PC-9 (cell line): Measurements from ENCODE around the gene MAPK1. TPM values are rescaled to one million over a fixed set of nuclear protein-coding genes. Genes with fewer than 3 reads are reported as not detected.
"Not testable (repeated sequence)": the region's sequence is repeated elsewhere in the genome, so short reads cannot be mapped to it uniquely, and the experiment has no call there.

Source experiments
- BruUV-seq: library from RNA; stranded (reverse); fragments of 400-500 nt; replicated peaks from 2 replicates; lab custom pipeline; 2021; lab: Mats Ljungman, UMichigan
- CTCF ChIA-PET: fragments of 300-600 bp; sonication (Branson Sonifier 250); formaldehyde crosslinking; loops from one replicate; lab custom pipeline; 2022; ENCODE audit warnings: antibody characterized with exemption; lab: Charles Lee
- POLR2A ChIA-PET: fragments of 300-600 bp; sonication (Branson Sonifier 250); formaldehyde crosslinking; loops from one replicate; lab custom pipeline; 2022; ENCODE audit warnings: antibody characterized with exemption; ENCODE audit not compliant: unreplicated experiment; lab: Charles Lee
- DNase-seq, 2 experiments: peaks; one replicate each; pipeline versions ENCODE4 v3.0.0 to v3.0.0-alpha.2; 2015 to 2022; ENCODE audit warnings: mixed read lengths in 1 of 2
- H2AFZ ChIP-seq: fragments of 200-600 bp; sonication (generic); 2 replicates; pipeline ENCODE4 v1.8.1; 2017; ENCODE audit warnings: antibody characterized with exemption
- H3F3A ChIP-seq: fragments of 200-600 bp; sonication (generic); 2 replicates; pipeline ENCODE4 v1.8.1; 2017; ENCODE audit warnings: antibody characterized with exemption, mild to moderate bottlenecking, low read depth; ENCODE audit not compliant: insufficient read depth
- H3K27ac ChIP-seq: fragments of 200-600 bp; sonication (generic); 2 replicates; pipeline ENCODE4 v1.6.1; 2016; ENCODE audit warnings: mixed run types
- H3K27me3 ChIP-seq: fragments of 200-600 bp; sonication (generic); 2 replicates; pipeline ENCODE4 v1.6.1; 2016; ENCODE audit warnings: low read depth, mixed run types; ENCODE audit not compliant: insufficient read depth
- H3K36me3 ChIP-seq: fragments of 200-600 bp; sonication (generic); 2 replicates; pipeline ENCODE4 v1.6.1; 2016; ENCODE audit warnings: low read depth, mixed run types
- H3K4me1 ChIP-seq: fragments of 200-600 bp; sonication (generic); replicated peaks from 2 replicates; pipeline ENCODE4 v1.6.1; 2016; ENCODE audit warnings: mixed run types; ENCODE audit not compliant: insufficient read depth
- H3K4me2 ChIP-seq: fragments of 200-600 bp; sonication (generic); 2 replicates; pipeline ENCODE4 v1.6.1; 2017; ENCODE audit warnings: mixed run types
- H3K4me3 ChIP-seq: fragments of 200-600 bp; sonication (generic); 2 replicates; pipeline ENCODE4 v1.6.1; 2016; ENCODE audit warnings: mixed run types
- H3K79me2 ChIP-seq: fragments of 200-600 bp; sonication (generic); 2 replicates; pipeline ENCODE4 v1.6.1; 2017; ENCODE audit warnings: low read depth, mixed run types
- H3K9me2 ChIP-seq: fragments of 200-600 bp; sonication (generic); 2 replicates; pipeline ENCODE4 v1.8.1; 2017; ENCODE audit warnings: mild to moderate bottlenecking; ENCODE audit not compliant: insufficient read depth
- H3K9me3 ChIP-seq: fragments of 200-600 bp; sonication (generic); 2 replicates; pipeline ENCODE4 v1.8.1; 2016; ENCODE audit warnings: low read depth; ENCODE audit not compliant: insufficient read depth
- H4K20me1 ChIP-seq: fragments of 200-600 bp; sonication (generic); 2 replicates; pipeline ENCODE4 v1.8.1; 2017; ENCODE audit not compliant: insufficient read depth
- EZH2 ChIP-seq: fragments of 200-600 bp; sonication (generic); IDR thresholded peaks from 2 replicates; pipeline ENCODE4 v1.8.0; 2017; ENCODE audit warnings: antibody characterized with exemption, low read depth
- intact Hi-C: fragments of 100-400 bp; cut with micrococcal nuclease; formaldehyde crosslinking; loops from one replicate; pipeline ENCODE4 v1.10.0; 2022; ENCODE audit not compliant: unreplicated experiment
- total RNA-seq: library from RNA; stranded (reverse); gene quantifications from 2 replicates; pipeline ENCODE4 v1.2.3, GENCODE V29; 2021
- TF ChIP-seq, protein P1 (sequence below): fragments of 200-600 bp; sonication (generic); conservative IDR thresholded peaks from 2 replicates; pipeline ENCODE4 v1.6.1; 2017; ENCODE audit warnings: mixed run types, antibody characterized with exemption, mild to moderate bottlenecking, moderate library complexity

Gene MAPK1
- total RNA-seq, 1 experiment from 2014 or later, result 82.8 TPM

DNA sequence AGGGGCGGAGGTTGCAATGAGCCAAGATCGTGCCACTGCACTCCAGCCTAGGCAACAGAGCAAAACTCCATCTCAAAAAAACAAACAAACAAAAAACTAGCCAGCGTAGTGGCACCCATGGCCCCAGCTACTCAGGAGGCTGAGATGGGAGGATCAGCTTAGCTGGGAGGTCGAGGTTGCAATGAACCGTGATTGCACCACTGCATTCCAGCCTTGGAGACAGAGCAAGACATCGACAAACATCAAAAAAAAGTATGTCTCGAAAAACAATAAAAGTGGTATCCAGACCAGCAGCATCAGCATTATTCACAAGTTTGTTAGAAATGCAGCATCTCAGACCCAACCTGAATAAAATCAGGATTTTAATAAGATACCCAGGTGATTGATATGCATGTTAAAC lies 6.2 kb upstream of the MAPK1 start:
- H3F3A ChIP-seq, result no peaks in the 10 kb centered on the region
- CTCF ChIA-PET, result no interaction called here

DNA sequence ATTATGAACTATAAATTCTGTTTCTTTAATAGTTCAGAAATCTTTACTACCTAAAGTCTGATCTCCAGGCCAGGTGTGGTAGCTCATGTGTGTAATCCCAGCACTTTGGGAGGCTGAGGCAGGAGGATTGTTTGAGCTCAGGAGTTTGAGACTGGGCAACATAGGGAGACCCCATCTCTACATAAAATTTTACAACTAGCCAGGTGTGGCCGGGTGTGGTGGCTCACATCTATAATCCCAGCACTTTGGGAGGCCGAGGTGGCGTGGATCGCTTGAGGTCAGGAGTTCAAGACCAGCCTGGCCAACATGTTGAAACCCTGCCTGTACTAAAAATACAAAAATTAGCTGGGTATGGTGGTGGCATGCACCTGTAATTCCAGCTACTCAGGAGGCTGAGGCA lies 5.3 kb upstream of the MAPK1 start:
- H3K79me2 ChIP-seq, H3K9me3 ChIP-seq, H2AFZ ChIP-seq, H3K4me1 ChIP-seq, H3K36me3 ChIP-seq, POLR2A ChIA-PET, DNase-seq, H3K9me2 ChIP-seq, H3K4me3 ChIP-seq, H3F3A ChIP-seq, H4K20me1 ChIP-seq, H3K4me2 ChIP-seq, CTCF ChIA-PET, H3K27ac ChIP-seq, intact Hi-C loops, BruUV-seq, H3K27me3 ChIP-seq: not testable (repeated sequence)

More for the DNA sequence above, 6.2 kb upstream of the MAPK1 start:
- intact Hi-C loops, result no loop called here
- TF ChIP-seq EZH2, result no peak
- TF ChIP-seq, protein P1, sequence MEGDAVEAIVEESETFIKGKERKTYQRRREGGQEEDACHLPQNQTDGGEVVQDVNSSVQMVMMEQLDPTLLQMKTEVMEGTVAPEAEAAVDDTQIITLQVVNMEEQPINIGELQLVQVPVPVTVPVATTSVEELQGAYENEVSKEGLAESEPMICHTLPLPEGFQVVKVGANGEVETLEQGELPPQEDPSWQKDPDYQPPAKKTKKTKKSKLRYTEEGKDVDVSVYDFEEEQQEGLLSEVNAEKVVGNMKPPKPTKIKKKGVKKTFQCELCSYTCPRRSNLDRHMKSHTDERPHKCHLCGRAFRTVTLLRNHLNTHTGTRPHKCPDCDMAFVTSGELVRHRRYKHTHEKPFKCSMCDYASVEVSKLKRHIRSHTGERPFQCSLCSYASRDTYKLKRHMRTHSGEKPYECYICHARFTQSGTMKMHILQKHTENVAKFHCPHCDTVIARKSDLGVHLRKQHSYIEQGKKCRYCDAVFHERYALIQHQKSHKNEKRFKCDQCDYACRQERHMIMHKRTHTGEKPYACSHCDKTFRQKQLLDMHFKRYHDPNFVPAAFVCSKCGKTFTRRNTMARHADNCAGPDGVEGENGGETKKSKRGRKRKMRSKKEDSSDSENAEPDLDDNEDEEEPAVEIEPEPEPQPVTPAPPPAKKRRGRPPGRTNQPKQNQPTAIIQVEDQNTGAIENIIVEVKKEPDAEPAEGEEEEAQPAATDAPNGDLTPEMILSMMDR, result no peak
- Histone ChIP-seq H3K27ac (no peak overlapping the region), H3K79me2 (no peaks in the 10 kb centered on the region), H2AFZ (no peak overlapping the region), H4K20me1 (no peaks in the 10 kb centered on the region), H3K9me3 (no peaks in the 10 kb centered on the region), H3K4me3 (no peak overlapping the region), H3K4me2 (no peak overlapping the region), H3K27me3 (no peaks in the 10 kb centered on the region), H3K4me1 (no peaks in the 10 kb centered on the region), H3K9me2 (no peaks in the 10 kb centered on the region), H3K36me3 (no peaks in the 10 kb centered on the region)
- POLR2A ChIA-PET, result no interaction called here
- DNase-seq, result no peak
- no TSS peak for BruUV-seq

DNA sequence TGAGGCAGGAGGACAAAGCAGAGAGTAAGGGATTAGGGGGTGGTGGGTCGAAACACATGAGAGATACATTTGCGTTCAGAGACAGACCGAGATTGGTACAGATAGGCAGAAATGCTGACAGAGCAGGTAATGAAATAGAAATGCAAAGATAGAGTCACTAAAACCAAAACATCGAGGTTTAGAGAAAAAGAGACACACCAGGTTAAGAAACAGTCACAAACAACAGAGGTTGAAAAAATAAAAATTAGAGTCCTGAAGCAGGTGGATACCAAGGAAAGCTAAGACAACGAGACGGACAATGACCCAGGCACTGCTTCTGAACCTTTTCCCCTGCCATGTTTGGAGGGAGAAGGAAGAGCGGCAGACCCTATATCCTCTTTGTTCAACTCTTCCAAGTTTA lies 1.2 kb upstream of the MAPK1 start:
- H3F3A ChIP-seq, result no peaks in the 10 kb centered on the region
- CTCF ChIA-PET, result no interaction called here
- POLR2A ChIA-PET, result no interaction called here
- H3K27me3 ChIP-seq, result no peaks in the 10 kb centered on the region
- no peaks in the 10 kb centered on the region for H3K9me3 ChIP-seq
- no peak overlapping the region for H3K27ac ChIP-seq
- peaks cover 14% of the 10 kb centered on the region for H3K4me1 ChIP-seq
- DNase-seq, result no peak
- peak overlapping the region; percentile 95 for H3K4me2 ChIP-seq
- no peaks in the 10 kb centered on the region for H3K36me3 ChIP-seq
- no peak for TF ChIP-seq EZH2
- TF ChIP-seq, protein P1, result no peak
- H4K20me1 ChIP-seq, result peaks cover 13% of the 10 kb centered on the region
- no peak overlapping the region; the same call in 1 of the 2 replicates for H3K4me3 ChIP-seq
- BruUV-seq, result no TSS peak
- peaks cover 34% of the 10 kb centered on the region for H3K79me2 ChIP-seq
- intact Hi-C loops, result loop anchor here (5.0 to 10.0 kb wide), 2 partner anchors 51 to 134 kb away; partner anchors contain the start of gene YPEL1
- H3K9me2 ChIP-seq, result no peaks in the 10 kb centered on the region
- H2AFZ ChIP-seq, result no peak overlapping the region
